ENCODE data around the gene ARHGAP18.

ARHGAP18 gene

GRCh38 chr6:129691709-129692108 is 18.3 kb downstream of the ARHGAP18 start:
- DNase-seq = no peak

GRCh38 chr6:129691043-129691640 is 18.8 kb downstream of the ARHGAP18 start:
- DNase-seq = no peak

- DNase-seq = peak in 1 of 58 donors; percentile 2
Measured at GRCh38 chr6:129686941-129687627, 22.9 kb downstream of the ARHGAP18 start.

GRCh38 chr6:129685662-129686031 is 24.3 kb downstream of the ARHGAP18 start:
- no peak for DNase-seq

GRCh38 chr6:129684903-129685661 is 24.9 kb downstream of the ARHGAP18 start:
- DNase-seq = no peak

- DNase-seq = no peak
Measured at GRCh38 chr6:129684323-129684884, 25.6 kb downstream of the ARHGAP18 start.

- DNase-seq = peak in 25 of 58 donors; percentile 5 to 63 (median 12)
Measured at GRCh38 chr6:129683601-129684322, 26.2 kb downstream of the ARHGAP18 start.

GRCh38 chr6:129681913-129682205 is 28.1 kb downstream of the ARHGAP18 start:
- no peak for DNase-seq

GRCh38 chr6:129680633-129681032 is 29.3 kb downstream of the ARHGAP18 start:
- DNase-seq = no peak

GRCh38 chr6:129679758-129680157 is 30.2 kb downstream of the ARHGAP18 start:
- no peak for DNase-seq

- no peak for DNase-seq
Measured at GRCh38 chr6:129679275-129679674, 30.7 kb downstream of the ARHGAP18 start.

GRCh38 chr6:129678463-129678862 is 31.5 kb downstream of the ARHGAP18 start:
- DNase-seq = no peak

GRCh38 chr6:129677620-129678325 is 32.2 kb downstream of the ARHGAP18 start:
- DNase-seq = no peak

GRCh38 chr6:129675669-129676472 is 34.1 kb downstream of the ARHGAP18 start:
- no peak for DNase-seq

- no peak for DNase-seq
Measured at GRCh38 chr6:129673748-129674147, 36.2 kb downstream of the ARHGAP18 start.

GRCh38 chr6:129672881-129673631 is 36.9 kb downstream of the ARHGAP18 start:
- DNase-seq = no peak

GRCh38 chr6:129672341-129672682 is 37.7 kb downstream of the ARHGAP18 start:
- no peak for DNase-seq

GRCh38 chr6:129671442-129672340 is 38.3 kb downstream of the ARHGAP18 start:
- no peak for DNase-seq
